T-helper 17 cell (primary cell): ENCODE results near the gene SGCG. TPM values are rescaled to one million over a fixed set of nuclear protein-coding genes. Genes with fewer than 3 reads are reported as not detected.

Source experiments
- ATAC-seq: fragments of 150-1000 bp; cut with Tn5 transposase; 2 replicates; pipeline ENCODE4 v1.10.0; 2021; ENCODE audit warnings: mild to moderate bottlenecking, moderate library complexity
- DNase-seq, 3 donors: peaks; one replicate each; pipeline versions ENCODE4 v3.0.0 to v3.0.0-alpha.2; 2020 to 2021
- H3K9me3 ChIP-seq: one replicate; pipeline ENCODE4 v1.7.0; 2013; ENCODE audit warnings: low read length, mild to moderate bottlenecking; ENCODE audit not compliant: control insufficient read depth, poor library complexity, severe bottlenecking
- H3K27ac Mint-ChIP-seq: one replicate; pipeline ENCODE4 v1.8.0; 2022; ENCODE audit warnings: mild to moderate bottlenecking, moderate library complexity, mixed read lengths
- H3K27me3 Mint-ChIP-seq: one replicate; pipeline ENCODE4 v1.8.0; 2022; ENCODE audit warnings: mixed read lengths
- H3K36me3 Mint-ChIP-seq: one replicate; pipeline ENCODE4 v1.8.0; 2022; ENCODE audit warnings: low read depth, mixed read lengths
- H3K4me1 Mint-ChIP-seq: one replicate; pipeline ENCODE4 v1.8.0; 2022; ENCODE audit warnings: mild to moderate bottlenecking, mixed read lengths
- H3K4me3 Mint-ChIP-seq: one replicate; pipeline ENCODE4 v1.8.0; 2022; ENCODE audit warnings: mild to moderate bottlenecking, moderate library complexity, mixed read lengths
- total RNA-seq, 4 donors: library from RNA in 2 of 4; stranded (reverse) in 2 of 4; gene quantifications; one replicate each; pipeline ENCODE4 v1.2.3 and lab custom pipeline; 2022 to 2026

Gene SGCG
- total RNA-seq, 2 donors from 2014 or later: not detected

DNA sequence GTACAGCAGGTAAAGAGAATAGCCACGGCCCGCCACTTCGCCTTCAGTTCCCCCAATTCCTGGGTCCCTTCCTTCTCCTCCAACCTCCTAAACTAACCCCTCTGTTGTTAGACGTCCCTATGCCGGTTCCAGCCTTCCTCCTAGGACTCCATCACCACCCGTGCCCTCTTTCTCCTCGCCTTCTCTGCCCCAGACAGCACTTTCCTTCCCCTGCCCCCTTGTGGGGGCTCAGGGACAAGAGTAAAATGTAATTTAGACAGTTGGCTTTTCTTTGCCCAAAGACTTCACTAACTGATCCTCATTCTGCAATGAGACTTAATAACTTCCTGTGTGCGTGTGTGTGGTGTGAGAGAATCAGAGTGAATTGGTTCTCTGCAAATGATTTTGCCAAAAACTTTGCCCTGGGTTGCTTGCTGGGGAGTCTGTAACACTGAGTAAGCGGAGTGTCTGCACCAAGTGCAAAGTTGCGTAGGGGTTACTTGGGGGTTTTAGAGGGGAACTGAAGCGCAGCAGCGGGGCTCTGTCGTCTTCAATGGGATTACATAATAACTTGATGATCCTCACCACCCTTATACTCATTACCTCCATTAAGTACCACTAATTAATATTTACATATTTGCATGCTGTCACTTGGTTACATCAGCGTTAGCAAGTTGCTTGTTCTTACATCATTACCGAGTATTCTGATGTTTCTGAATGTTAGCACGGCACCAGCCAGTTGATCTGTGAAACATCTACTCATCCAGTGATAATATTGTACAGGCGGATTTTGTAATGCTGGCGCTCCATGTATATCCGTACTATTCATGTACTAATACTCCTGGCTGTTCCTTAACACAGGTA lies 19.9 kb upstream of the SGCG start:
- Mint-ChIP-seq H3K27ac (no peak overlapping the region), H3K27me3 (peaks cover 32% of the 10 kb centered on the region), H3K4me3 (peak overlapping the region; percentile 49), H3K4me1 (peaks cover 8% of the 10 kb centered on the region), H3K36me3 (peaks cover 3% of the 10 kb centered on the region)
- H3K9me3 ChIP-seq: no peaks in the 10 kb centered on the region
- ATAC-seq (no peak), DNase-seq (no peak)

DNA sequence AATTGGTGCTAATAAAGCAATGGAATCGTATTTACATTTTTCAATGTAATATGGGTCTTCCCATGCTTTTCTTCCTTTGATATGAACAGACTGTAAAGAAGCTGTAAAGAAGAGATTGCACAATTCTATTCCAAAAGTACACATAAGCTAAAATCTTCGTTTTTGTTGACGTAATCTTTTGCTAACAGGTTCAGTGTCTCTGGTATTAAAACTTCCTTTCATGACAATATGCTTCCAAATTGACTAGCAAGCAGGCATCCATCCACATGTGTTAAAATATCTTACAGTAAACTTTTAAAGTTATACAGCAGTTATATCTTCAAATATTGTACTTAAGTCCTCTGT lies 19.3 kb upstream of the SGCG start:
- ATAC-seq (no peak), DNase-seq (no peak)
- Mint-ChIP-seq H3K4me1 (peaks cover 8% of the 10 kb centered on the region), H3K27me3 (peaks cover 32% of the 10 kb centered on the region), H3K36me3 (peaks cover 3% of the 10 kb centered on the region), H3K4me3 (no peak overlapping the region), H3K27ac (no peak overlapping the region)
- H3K9me3 ChIP-seq: no peaks in the 10 kb centered on the region

DNA sequence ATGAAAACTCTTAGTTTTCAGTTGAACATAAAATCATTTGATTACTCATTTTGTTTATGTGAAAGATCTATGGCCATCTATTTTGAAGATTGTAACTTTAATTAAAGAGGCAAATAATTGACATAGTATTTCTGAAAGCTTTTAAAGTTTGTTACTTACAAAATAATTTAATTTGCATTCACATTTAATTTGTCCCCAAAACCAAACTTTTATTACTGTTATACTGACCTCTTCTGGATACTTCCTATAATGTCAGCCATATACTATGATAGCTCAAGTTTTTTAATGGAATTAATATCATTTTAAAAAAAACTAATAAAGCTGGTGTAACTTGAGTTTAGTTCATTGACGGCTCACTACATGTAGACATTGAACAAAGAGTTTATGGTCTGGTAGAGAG lies 4.9 kb upstream of the SGCG start:
- no peak for ATAC-seq
- H3K27me3 Mint-ChIP-seq: peaks cover 8% of the 10 kb centered on the region
- no peaks in the 10 kb centered on the region for H3K4me1 Mint-ChIP-seq
- H3K27ac Mint-ChIP-seq: no peak overlapping the region
- no peaks in the 10 kb centered on the region for H3K36me3 Mint-ChIP-seq
- no peaks in the 10 kb centered on the region for H3K9me3 ChIP-seq
- DNase-seq: no peak
- H3K4me3 Mint-ChIP-seq: no peak overlapping the region

DNA sequence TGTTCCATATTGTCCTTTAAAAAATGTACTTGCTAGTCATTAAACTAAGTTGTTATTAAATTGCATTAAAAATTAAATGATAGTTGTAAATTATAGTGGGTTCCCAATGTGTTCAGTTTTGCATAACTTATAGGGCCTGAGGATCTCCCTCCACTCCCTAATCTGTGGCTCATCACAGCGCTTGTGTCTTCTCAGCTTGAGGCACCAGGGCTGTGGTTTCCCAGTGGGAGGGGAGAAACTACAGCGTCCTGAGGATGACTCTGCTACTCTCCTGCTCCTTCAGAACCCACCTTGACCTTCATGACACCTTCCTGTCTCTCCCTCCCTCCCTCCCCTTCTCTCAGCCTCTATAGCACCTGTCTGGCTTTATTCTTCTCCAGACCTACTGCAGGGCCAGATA lies 1.4 kb downstream of the SGCG start:
- H3K4me3 Mint-ChIP-seq: no peak overlapping the region
- DNase-seq (no peak), ATAC-seq (no peak)
- H3K27ac Mint-ChIP-seq: no peak overlapping the region
- H3K9me3 ChIP-seq: no peaks in the 10 kb centered on the region
- no peaks in the 10 kb centered on the region for H3K4me1 Mint-ChIP-seq
- no peaks in the 10 kb centered on the region for H3K36me3 Mint-ChIP-seq
- H3K27me3 Mint-ChIP-seq: peaks cover 17% of the 10 kb centered on the region

DNA sequence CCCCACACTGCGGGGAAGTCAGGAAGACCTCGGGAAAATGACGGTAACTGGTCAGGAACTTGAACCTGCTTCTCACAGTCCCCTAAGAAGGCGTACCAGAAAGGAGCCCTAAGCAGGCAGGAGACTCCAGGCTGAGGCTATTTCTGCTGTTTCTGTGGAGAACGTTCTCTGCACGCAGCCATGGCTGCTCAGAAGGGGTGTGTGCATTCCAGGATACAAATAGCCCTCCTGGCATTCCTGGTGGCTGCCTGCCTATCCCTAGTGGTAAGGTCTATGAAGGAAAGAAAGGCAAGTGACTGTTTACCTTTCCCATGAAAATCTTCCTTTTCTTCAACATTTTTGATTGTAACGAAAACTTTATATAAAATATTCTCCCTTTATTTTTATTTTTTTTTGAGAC lies 2.5 kb downstream of the SGCG start:
- peaks cover 17% of the 10 kb centered on the region for H3K27me3 Mint-ChIP-seq
- no peaks in the 10 kb centered on the region for H3K9me3 ChIP-seq
- no peak overlapping the region for H3K27ac Mint-ChIP-seq
- ATAC-seq (no peak), DNase-seq (no peak)
- no peak overlapping the region for H3K4me3 Mint-ChIP-seq
- H3K4me1 Mint-ChIP-seq: no peaks in the 10 kb centered on the region
- H3K36me3 Mint-ChIP-seq: no peaks in the 10 kb centered on the region

DNA sequence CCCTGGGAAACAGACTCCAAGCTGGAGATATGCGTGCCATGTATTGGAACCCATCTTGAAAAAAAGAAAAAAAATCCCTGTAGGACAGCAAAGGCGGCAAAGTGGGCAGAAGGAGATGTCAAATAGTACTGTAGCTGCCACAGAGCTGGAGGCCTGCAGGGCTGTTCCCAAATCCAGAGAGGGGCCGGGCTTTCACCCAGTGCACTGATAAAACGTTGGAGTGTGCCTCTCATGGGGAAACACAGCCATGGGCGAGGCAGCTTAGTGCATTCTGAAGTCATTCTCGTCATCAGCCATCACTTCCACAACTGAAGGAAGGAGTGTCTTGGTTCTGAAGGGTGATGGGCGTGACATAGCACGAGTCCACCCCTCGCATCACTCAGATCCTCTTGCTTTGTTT lies 4.8 kb downstream of the SGCG start:
- Mint-ChIP-seq H3K27ac (no peak overlapping the region), H3K4me3 (no peak overlapping the region), H3K36me3 (no peaks in the 10 kb centered on the region), H3K4me1 (no peaks in the 10 kb centered on the region), H3K27me3 (peaks cover 22% of the 10 kb centered on the region)
- no peak for ATAC-seq
- no peaks in the 10 kb centered on the region for H3K9me3 ChIP-seq
- no peak for DNase-seq

GRCh38 chr13:23201870-23202269 lies 21.1 kb downstream of the SGCG start:
- Mint-ChIP-seq H3K4me1 (no peaks in the 10 kb centered on the region), H3K4me3 (no peak overlapping the region)

DNA sequence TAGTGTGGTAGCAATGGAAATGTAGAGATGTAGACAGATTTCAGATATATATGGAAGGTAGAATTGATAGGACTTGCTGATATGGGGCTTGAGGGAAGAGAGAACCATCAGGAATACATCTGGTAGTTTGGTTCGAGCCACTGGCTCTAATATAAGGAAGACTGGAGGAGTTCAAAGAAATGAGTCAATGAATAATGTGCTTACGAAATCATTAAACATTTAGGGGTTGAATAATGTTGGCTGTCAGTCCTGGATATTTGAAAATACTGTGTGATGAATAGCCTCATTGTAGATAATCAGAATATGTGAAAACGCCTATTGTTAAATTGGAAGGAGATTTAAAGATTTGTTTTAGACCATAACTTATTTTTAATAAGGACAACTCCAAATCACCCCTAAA lies 21.6 kb downstream of the SGCG start:
- Mint-ChIP-seq H3K27ac (no peak overlapping the region), H3K27me3 (peaks cover 35% of the 10 kb centered on the region), H3K4me1 (no peaks in the 10 kb centered on the region), H3K36me3 (no peaks in the 10 kb centered on the region), H3K4me3 (no peak overlapping the region)
- DNase-seq: no peak
- ATAC-seq: no peak
- H3K9me3 ChIP-seq: no peaks in the 10 kb centered on the region

More at GRCh38 chr13:23201870-23202269, 21.1 kb downstream of the SGCG start:
- ATAC-seq (no peak), DNase-seq (no peak)
- no peak overlapping the region for H3K27ac Mint-ChIP-seq
- no peaks in the 10 kb centered on the region for H3K9me3 ChIP-seq
- H3K36me3 Mint-ChIP-seq: no peaks in the 10 kb centered on the region
- peaks cover 40% of the 10 kb centered on the region for H3K27me3 Mint-ChIP-seq

DNA sequence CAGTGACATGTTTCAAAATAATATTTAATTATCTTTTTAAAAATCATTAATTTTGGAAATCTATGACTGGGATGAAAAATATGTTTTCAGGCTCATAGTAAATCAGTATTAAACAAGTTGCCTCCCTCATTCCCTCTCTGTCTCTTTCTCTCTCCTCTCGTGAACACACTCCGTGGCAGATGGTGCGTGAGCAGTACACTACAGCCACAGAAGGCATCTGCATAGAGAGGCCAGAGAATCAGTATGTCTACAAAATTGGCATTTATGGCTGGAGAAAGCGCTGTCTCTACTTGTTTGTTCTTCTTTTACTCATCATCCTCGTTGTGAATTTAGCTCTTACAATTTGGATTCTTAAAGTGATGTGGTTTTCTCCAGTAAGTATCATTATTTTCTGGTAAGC lies 22.7 kb downstream of the SGCG start:
- H3K36me3 Mint-ChIP-seq: no peaks in the 10 kb centered on the region
- peaks cover 29% of the 10 kb centered on the region for H3K27me3 Mint-ChIP-seq
- ATAC-seq: no peak
- no peak overlapping the region for H3K4me3 Mint-ChIP-seq
- no peak for DNase-seq
- H3K9me3 ChIP-seq: no peaks in the 10 kb centered on the region
- no peak overlapping the region for H3K27ac Mint-ChIP-seq
- no peaks in the 10 kb centered on the region for H3K4me1 Mint-ChIP-seq

DNA sequence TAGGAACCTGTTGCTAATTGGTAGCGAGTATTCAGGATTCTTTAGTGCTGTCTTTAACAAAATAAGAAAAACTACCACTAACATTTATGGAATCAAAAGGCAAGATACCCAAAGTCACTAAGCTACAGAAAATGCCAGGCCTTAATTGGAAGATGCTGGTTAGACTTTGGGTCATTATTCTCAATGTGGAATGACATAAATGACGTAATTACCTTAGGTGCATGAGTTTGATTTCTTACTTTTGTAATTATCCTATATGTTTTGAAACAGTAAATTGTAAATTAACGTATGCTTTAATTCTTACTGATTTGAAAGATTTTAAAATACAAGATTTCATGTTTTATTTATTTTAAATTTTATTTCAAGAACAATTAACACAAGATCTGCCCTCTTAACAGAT lies 25.0 kb downstream of the SGCG start:
- Mint-ChIP-seq H3K27ac (no peak overlapping the region), H3K4me1 (no peaks in the 10 kb centered on the region), H3K36me3 (no peaks in the 10 kb centered on the region), H3K27me3 (peaks cover 15% of the 10 kb centered on the region), H3K4me3 (no peak overlapping the region)
- DNase-seq (no peak), ATAC-seq (no peak)
- no peaks in the 10 kb centered on the region for H3K9me3 ChIP-seq

DNA sequence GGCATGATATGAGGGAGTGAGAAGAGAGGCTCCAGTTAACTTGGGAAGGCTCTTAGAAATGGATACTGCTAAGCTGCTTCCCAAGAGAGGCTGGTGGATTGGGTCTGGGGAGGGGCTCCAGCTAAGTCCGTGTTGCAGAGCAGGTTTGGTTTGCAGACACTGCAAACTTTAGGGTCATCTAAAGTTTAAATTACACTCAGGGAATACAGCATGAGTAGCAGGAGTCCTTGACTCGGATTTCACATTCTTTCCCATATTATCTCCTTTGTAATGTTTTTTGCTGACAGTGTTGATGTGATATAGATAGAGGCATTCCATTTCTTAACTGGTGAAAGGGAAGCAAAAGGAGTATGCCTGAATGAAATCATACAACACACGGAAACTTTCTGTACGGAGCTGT lies 31.9 kb downstream of the SGCG start:
- Mint-ChIP-seq H3K4me3 (no peak overlapping the region), H3K4me1 (no peaks in the 10 kb centered on the region), H3K36me3 (no peaks in the 10 kb centered on the region), H3K27ac (no peak overlapping the region), H3K27me3 (peaks cover 4% of the 10 kb centered on the region)
- DNase-seq (no peak), ATAC-seq (no peak)
- H3K9me3 ChIP-seq: no peaks in the 10 kb centered on the region

- H3K4me1 Mint-ChIP-seq: no peaks in the 10 kb centered on the region
- ATAC-seq: no peak
- DNase-seq: no peak
- peaks cover 38% of the 10 kb centered on the region for H3K27me3 Mint-ChIP-seq
- H3K4me3 Mint-ChIP-seq: no peak overlapping the region
- H3K36me3 Mint-ChIP-seq: no peaks in the 10 kb centered on the region
- no peak overlapping the region for H3K27ac Mint-ChIP-seq
- no peaks in the 10 kb centered on the region for H3K9me3 ChIP-seq
Measured at GRCh38 chr13:23231241-23231640, 50.5 kb downstream of the SGCG start.

DNA sequence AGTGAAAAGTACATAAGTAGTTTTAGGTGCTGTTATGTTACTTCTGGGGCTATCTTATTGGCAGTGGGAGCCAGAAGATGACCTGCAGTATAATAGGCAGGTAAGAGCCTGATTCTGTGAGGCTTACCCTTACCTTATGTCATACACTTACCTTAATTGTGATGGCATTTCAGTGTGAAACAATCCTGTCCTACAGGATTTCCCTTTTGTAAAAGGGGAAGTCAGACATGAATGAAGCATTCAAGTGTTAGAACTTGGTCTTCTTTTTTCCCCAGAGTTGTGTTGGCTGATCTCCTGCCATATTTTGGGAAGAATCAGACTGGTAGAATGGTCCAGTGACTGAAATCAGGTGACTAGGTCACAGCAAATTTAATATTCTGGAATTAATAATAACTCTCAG lies 55.2 kb downstream of the SGCG start:
- H3K27me3 Mint-ChIP-seq: peaks cover 40% of the 10 kb centered on the region
- H3K4me3 Mint-ChIP-seq: no peak overlapping the region
- no peak for DNase-seq
- ATAC-seq: no peak
- H3K27ac Mint-ChIP-seq: no peak overlapping the region
- no peaks in the 10 kb centered on the region for H3K9me3 ChIP-seq
- no peaks in the 10 kb centered on the region for H3K36me3 Mint-ChIP-seq
- no peaks in the 10 kb centered on the region for H3K4me1 Mint-ChIP-seq

GRCh38 chr13:23243066-23243465 lies 62.3 kb downstream of the SGCG start:
- ATAC-seq: no peak
- Mint-ChIP-seq H3K36me3 (no peaks in the 10 kb centered on the region), H3K4me3 (no peak overlapping the region), H3K4me1 (no peaks in the 10 kb centered on the region), H3K27ac (no peak overlapping the region), H3K27me3 (peaks cover 16% of the 10 kb centered on the region)
- H3K9me3 ChIP-seq: no peaks in the 10 kb centered on the region
- DNase-seq: no peak
